Erythroblast (primary cell): Measurements from ENCODE around the gene TCEAL3.

ENCODE experiments used
- GATA1 ChIP-seq: IDR thresholded peaks from 2 replicates; pipeline ENCODE4 v1.6.1; 2011; ENCODE audit warnings: low read depth, mild to moderate bottlenecking, control low read depth, low read length, moderate library complexity
- POLR2A ChIP-seq: IDR thresholded peaks from 2 replicates; pipeline ENCODE4 v1.6.1; 2011; ENCODE audit warnings: mild to moderate bottlenecking, low read length

DNA sequence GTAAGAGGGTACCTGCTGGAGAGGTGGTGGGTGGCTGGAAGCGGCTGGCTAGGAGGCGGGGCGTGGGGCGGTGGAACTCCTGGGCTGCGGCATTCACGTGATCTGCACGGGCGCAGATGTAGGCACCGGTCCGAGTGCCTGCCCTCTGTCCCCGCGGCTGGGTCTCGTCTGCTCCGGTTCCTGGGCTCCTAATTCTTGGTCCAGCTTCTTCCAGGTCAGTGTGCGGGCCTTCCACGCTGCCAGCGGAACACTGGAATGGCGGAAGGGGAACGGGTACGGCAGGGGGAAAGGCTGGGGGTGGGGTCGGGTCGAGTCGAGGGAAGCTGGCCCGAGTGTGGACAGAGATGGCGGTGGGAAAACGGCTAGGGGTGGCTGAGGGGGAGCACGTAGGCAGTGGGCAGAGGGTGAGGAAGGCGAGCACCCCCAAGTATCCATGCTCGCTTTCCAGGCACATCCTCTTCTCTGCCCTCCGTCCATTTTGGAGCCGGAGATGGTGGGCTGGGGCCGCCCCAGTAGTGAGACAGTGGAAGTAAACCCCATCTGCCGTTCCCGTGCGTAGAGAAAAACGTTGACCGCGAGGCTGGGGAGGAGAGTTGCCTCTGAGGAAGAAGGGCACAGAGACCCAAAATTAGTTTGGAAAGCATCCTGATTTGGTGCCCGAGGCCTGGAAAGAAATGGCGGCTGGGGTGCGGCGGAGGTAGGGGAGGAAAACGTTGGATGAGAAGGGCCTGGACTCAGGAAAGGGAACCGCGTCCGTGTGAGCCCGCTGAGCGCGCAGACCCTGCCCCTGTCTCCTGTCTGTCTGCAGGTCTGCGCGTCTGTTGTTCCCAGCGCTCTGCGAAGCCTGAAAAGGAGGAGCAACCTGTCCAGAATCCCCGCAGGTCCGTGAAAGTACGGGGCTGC lies 22.1 kb upstream of the TCEAL3 start, which contains the start of gene TCEAL4:
- no peak for TF ChIP-seq POLR2A
- no peak for TF ChIP-seq GATA1
